ENCODE data around the gene ATOH8.

Gene ATOH8

GRCh38 chr2:85707304-85707703 is 46.5 kb upstream of the ATOH8 start:
- no peak overlapping the region for H3K4me3 ChIP-seq (ENCODE audit: low read depth, low read length)
- peak; percentile 69 for TF ChIP-seq CTCF (IDR thresholded peaks at IDR 0.05; ENCODE audit: low read depth, low read length)

- no peak overlapping the region for H3K4me3 ChIP-seq (ENCODE audit: low read depth, low read length)
- no peak for TF ChIP-seq CTCF (IDR thresholded peaks at IDR 0.05; ENCODE audit: low read depth, low read length)
Measured at GRCh38 chr2:85708641-85709040, 45.1 kb upstream of the ATOH8 start.

- TF ChIP-seq CTCF (IDR thresholded peaks at IDR 0.05; ENCODE audit: low read depth, low read length), result no peak
- no peak overlapping the region for H3K4me3 ChIP-seq (ENCODE audit: low read depth, low read length)
Measured at GRCh38 chr2:85709401-85709811, 44.4 kb upstream of the ATOH8 start.

- no peak for TF ChIP-seq CTCF (IDR thresholded peaks at IDR 0.05; ENCODE audit: low read depth, low read length)
Measured at GRCh38 chr2:85710687-85711577, 42.9 kb upstream of the ATOH8 start.

GRCh38 chr2:85711578-85712060 is 42.2 kb upstream of the ATOH8 start:
- TF ChIP-seq CTCF (IDR thresholded peaks at IDR 0.05; ENCODE audit: low read depth, low read length), result no peak
- no peak overlapping the region for H3K4me3 ChIP-seq (ENCODE audit: low read depth, low read length)

More at GRCh38 chr2:85710687-85711577, 42.9 kb upstream of the ATOH8 start:
- no peak overlapping the region for H3K4me3 ChIP-seq (ENCODE audit: low read depth, low read length)

- no peak overlapping the region for H3K4me3 ChIP-seq (ENCODE audit: low read depth, low read length)
- TF ChIP-seq CTCF (IDR thresholded peaks at IDR 0.05; ENCODE audit: low read depth, low read length), result no peak
Measured at GRCh38 chr2:85712336-85712735, 41.5 kb upstream of the ATOH8 start.

Data from WI38 (cell line).